AG04450 (cell line): Measurements from ENCODE around the gene WT1. TPM values are rescaled to one million over a fixed set of nuclear protein-coding genes. Genes with fewer than 3 reads are reported as not detected.

Experiments used
- CTCF ChIA-PET: fragments of 300-600, 350-600 bp; formaldehyde crosslinking; extraction: SDS; loops from one replicate; lab custom pipeline; 2022; ENCODE audit warnings: antibody characterized with exemption, inconsistent platforms; lab: Charles Lee
- POLR2A ChIA-PET: fragments of 350-600 bp; formaldehyde crosslinking; extraction: SDS; loops from one replicate; lab custom pipeline; 2021; ENCODE audit warnings: antibody characterized with exemption, inconsistent platforms; lab: Yijun Ruan, JAX
- DNase-seq: peaks from one replicate; pipeline ENCODE4 v3.0.0-alpha.2; 2011; ENCODE audit warnings: low read depth, low spot score
- H3K27ac ChIP-seq: one replicate; pipeline ENCODE4 v1.5.1; 2012; ENCODE audit warnings: low read depth, low read length, control low read depth
- H3K27me3 ChIP-seq: one replicate; pipeline ENCODE4 v1.6.0; 2012; ENCODE audit warnings: low read length; ENCODE audit not compliant: control insufficient read depth, insufficient read depth
- H3K4me3 ChIP-seq: 2 replicates; pipeline ENCODE4 v1.5.1; 2011; ENCODE audit warnings: mild to moderate bottlenecking, low read depth, low read length, control low read depth
- H3K9me3 ChIP-seq: 2 replicates; pipeline ENCODE4 v1.5.1; 2012; ENCODE audit warnings: low read length; ENCODE audit not compliant: control insufficient read depth, insufficient read depth
- polyA plus RNA-seq: library from polyadenylated mRNA; depleted of rRNA; stranded (reverse); fragments of >200 nt; gene quantifications from 2 replicates; pipeline ENCODE4 v1.2.3, GENCODE V29; 2011
- TF ChIP-seq, protein P1 (sequence below): IDR thresholded peaks from 2 replicates; pipeline ENCODE4 v1.5.1; 2011; ENCODE audit warnings: low read depth, low read length, control low read depth, inconsistent platforms

WT1 gene
- polyA plus RNA-seq, 1 experiment = not detected

DNA sequence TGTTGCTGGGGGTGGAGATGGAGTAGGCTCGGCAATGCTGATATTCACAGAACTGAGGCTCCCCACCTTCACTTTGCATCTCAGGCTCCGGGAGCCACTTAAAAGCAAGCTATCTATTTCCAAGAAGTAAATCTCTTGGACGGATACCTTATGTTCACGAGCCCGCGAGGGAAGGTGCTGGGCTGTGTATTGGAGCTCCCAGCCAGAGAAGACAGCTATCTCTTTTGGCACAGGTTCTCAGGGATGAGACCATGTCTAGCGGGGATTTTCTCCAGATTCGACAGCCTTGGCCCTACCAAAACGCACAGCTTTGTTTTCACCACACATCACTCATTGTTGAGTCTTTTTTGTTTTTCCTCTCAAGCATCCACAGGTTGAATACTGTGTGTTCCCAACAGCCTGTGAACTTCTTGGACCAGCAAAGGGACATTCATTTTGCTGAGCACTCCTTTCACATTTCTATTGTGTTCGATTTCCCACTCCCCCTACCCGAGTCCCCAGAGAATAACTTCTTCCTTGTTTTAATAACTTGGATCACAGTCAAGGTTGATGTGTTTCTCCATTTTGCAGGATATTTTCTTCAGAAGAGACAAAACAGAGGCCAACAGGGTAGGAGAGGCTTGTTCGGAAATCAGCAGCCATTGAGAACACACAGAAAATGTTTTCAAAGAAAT lies 23.3 kb downstream of the WT1 start:
- no peak overlapping the region for H3K27ac ChIP-seq
- no peak for DNase-seq
- H3K9me3 ChIP-seq = no peaks in the 10 kb centered on the region
- no peak overlapping the region for H3K4me3 ChIP-seq
- POLR2A ChIA-PET = no interaction called here
- CTCF ChIA-PET = no interaction called here
- peaks cover 7% of the 10 kb centered on the region for H3K27me3 ChIP-seq
- TF ChIP-seq, protein P1, sequence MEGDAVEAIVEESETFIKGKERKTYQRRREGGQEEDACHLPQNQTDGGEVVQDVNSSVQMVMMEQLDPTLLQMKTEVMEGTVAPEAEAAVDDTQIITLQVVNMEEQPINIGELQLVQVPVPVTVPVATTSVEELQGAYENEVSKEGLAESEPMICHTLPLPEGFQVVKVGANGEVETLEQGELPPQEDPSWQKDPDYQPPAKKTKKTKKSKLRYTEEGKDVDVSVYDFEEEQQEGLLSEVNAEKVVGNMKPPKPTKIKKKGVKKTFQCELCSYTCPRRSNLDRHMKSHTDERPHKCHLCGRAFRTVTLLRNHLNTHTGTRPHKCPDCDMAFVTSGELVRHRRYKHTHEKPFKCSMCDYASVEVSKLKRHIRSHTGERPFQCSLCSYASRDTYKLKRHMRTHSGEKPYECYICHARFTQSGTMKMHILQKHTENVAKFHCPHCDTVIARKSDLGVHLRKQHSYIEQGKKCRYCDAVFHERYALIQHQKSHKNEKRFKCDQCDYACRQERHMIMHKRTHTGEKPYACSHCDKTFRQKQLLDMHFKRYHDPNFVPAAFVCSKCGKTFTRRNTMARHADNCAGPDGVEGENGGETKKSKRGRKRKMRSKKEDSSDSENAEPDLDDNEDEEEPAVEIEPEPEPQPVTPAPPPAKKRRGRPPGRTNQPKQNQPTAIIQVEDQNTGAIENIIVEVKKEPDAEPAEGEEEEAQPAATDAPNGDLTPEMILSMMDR = no peak

DNA sequence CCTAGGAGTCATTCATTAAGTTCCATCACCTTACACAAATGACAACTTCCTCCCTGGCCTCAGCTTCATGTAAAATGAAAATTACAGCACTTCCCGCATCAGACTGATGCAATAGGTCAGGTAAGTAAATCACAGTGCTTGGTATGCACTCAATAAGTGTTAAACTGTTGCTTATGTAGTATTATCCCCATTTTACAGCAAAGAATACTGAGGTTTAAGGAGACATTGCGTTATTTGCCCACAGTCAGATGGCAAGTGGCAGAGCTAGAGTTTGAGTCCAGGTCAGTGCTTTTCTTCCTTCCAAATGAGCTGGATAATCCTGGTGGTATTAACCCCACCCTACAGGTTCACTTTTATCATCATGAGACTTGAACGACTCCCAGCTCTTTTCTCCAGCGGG lies 29.7 kb downstream of the WT1 start:
- H3K27me3 ChIP-seq = no peaks in the 10 kb centered on the region
- no peak overlapping the region for H3K27ac ChIP-seq
- TF ChIP-seq, protein P1 = no peak
- no peak for DNase-seq
- no peaks in the 10 kb centered on the region for H3K9me3 ChIP-seq
- ChIA-PET POLR2A (no interaction called here), CTCF (no interaction called here)
- no peak overlapping the region for H3K4me3 ChIP-seq

DNA sequence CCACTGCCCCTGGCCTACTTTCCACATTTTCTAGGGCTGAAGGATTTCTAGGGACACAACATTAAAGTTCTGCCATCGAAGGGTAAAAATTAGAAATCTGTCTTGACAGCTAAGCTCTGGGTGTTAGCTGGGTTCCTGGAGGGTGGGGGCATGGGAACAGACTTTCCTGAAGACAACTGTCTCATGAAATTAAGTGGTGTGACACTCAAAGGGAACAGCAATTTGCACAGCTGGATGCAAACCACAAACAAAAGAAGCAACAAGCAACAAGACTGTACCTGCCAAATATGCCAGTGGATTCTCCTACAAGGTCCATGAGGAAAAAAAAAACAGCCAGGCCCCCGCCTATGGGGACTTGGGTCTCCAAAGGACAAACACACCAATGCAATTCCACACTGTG lies 32.5 kb downstream of the WT1 start:
- POLR2A ChIA-PET = no interaction called here
- CTCF ChIA-PET = no interaction called here
- H3K27ac ChIP-seq = no peak overlapping the region

DNA sequence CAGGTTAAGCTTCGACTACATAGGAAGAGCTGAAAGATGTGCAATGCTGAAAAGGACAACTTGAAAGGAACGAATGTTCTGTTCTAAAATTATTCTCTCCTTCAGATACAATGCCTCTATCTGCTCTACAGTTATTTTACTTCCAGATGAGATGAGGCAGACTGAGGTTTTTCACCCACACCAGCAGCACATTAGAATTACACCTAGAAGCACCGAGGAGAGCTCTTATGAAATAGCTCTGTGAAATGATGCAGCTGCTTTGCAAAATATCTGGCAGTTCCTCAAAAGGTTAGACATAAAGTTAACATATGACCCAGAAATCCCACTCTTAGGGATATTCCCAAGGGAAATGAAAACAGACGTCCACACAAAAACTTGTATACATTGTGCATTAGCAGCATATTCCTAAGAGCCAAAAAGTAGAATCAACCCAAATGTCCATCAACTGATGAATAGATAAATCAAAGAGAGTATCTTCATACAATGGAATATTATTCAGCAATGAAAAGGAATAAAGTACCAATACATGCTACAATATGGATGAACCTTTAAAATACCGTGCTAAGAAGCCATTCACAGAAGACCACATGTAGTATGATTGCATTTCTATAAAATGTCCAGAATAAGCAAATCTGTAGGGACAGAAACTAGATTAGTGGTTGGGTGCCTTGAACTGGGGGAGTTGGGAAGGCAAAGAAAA lies 34.5 kb downstream of the WT1 start:
- Histone ChIP-seq H3K4me3 (no peak overlapping the region), H3K27ac (no peak overlapping the region), H3K27me3 (peaks cover 5% of the 10 kb centered on the region), H3K9me3 (no peaks in the 10 kb centered on the region)
- POLR2A ChIA-PET = no interaction called here
- no peak for DNase-seq
- CTCF ChIA-PET = no interaction called here
- TF ChIP-seq, protein P1 = no peak

More for the DNA sequence above, 32.5 kb downstream of the WT1 start:
- Histone ChIP-seq H3K27me3 (peaks cover 5% of the 10 kb centered on the region), H3K9me3 (no peaks in the 10 kb centered on the region), H3K4me3 (no peak overlapping the region)
- no peak for DNase-seq
- TF ChIP-seq, protein P1 = no peak

DNA sequence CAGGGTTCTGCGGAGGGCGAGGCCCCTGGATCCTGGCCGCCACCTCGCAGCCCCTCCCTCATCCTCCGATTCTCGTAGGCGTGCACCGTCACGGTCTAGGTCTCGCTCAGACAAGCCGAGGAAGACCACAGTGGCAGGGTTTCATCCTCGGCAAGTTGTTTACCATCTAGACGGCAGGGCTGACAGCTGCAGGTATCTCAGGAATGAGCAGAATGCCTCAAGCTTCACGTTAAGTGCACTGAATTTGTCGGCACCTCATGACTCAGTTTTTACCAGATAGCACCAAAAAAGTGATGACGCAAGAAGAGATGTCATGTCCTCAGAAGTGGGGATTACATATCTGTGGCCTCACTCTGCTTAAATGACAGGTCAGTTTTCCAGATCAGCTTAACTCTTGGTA lies 35.1 kb downstream of the WT1 start:
- H3K27ac ChIP-seq = no peak overlapping the region
- ChIA-PET POLR2A (no interaction called here), CTCF (no interaction called here)
- TF ChIP-seq, protein P1 = no peak
- no peak overlapping the region for H3K4me3 ChIP-seq
- no peaks in the 10 kb centered on the region for H3K9me3 ChIP-seq
- H3K27me3 ChIP-seq = peaks cover 6% of the 10 kb centered on the region
- DNase-seq = no peak
